Mucosa of gallbladder (tissue), 1 donor: Measurements from ENCODE around the gene NUDT1. TPM values are rescaled to one million over a fixed set of nuclear protein-coding genes. Genes with fewer than 3 reads are reported as not detected.

Source experiments
- DNase-seq: peaks from one replicate; pipeline ENCODE4 v3.0.0-alpha.2; 2020; ENCODE audit warnings: low spot score
- total RNA-seq: library from RNA; stranded (reverse); gene quantifications from one replicate; pipeline ENCODE4 v1.2.1, GENCODE V29; 2021
- donor health status: DM: no; HTN: no; CAD: no.

Gene NUDT1
- total RNA-seq, 1 donor from 2014 or later = 11.6 TPM

DNA sequence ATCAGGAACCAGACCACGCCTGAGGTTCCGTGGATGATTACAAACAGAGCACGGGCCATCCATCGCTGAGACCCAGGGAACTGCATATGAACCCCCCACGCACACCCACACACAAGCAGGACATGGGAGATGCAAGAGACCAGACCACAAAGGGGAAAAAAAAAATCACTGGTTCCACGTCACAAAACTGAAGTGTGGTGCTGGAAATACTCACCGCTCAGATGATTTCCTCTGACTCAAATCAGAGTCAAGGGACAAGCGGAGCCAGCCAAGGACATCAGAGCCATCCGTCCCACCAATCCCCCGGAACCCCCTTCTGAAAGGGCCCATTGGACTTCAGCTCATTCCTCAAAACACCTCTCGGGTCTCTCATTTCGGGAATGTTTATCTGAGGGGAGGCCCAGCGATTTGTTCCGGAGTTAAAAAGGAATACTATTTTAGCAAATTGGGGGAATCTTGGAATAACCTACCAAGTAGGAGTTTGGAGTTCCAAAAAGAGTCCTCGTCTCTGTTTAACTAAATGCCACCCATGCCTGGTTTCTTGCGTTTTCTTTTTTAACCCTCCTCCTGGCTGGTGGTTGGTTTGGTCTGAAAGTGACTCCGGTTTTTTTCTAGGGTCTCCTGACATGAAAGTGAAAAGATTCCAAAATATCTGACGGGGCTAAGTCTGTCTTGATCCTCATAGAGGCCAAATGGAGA is 57.3 kb downstream of the NUDT1 start:
- peak; percentile 34 for DNase-seq

DNA sequence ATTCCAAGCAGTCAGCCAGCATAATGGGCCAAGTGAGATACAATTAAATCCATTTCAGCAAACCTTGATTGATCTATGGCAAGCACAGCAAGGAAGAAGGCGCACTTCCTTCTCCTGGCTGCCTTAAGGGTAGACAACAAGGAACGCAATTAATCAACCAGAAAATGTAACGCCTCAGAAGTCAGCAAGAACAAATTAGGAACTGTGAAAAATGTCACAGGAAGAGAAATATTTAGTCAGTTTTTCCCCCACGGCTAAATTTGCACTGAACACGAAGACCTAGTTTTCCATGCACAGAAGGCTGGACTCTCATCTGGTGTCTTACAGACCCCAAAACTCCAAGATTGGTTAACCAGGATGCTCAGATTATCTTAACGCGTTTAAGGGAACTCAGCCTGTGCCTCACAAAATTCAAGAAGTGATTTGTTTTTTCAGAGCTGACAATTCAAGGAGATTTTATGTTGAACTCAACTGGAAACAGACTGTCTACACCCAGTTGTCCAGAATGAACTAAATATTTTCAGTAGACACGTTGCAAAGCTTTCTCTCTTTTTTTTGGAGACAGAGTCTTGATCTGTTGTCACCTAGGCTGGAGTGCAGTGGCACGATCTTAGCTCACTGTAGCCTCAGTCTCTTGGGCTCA is 58.0 kb downstream of the NUDT1 start:
- no peak for DNase-seq

Other genes starting within 250 kb of the NUDT1 start
- 50.5 TPM for gene MAD1L1, start 9.3 kb upstream of the NUDT1 start, total RNA-seq
- 21.4 TPM for gene MRM2, start within 50 bp of the NUDT1 start, total RNA-seq
- 20.5 TPM for gene SNX8, start 72.2 kb downstream of the NUDT1 start, total RNA-seq
- gene EIF3B, start 112.6 kb downstream of the NUDT1 start, total RNA-seq = 94.7 TPM
- gene CHST12, start 161.4 kb downstream of the NUDT1 start, total RNA-seq = 26.8 TPM
- not detected for gene GRIFIN, start 234.2 kb downstream of the NUDT1 start, total RNA-seq